ENCODE measurements around the gene GPSM1. TPM values are rescaled to one million over a fixed set of nuclear protein-coding genes. Genes with fewer than 3 reads are reported as not detected.

Gene GPSM1
- total and polyA plus RNA-seq, 7 donors, result 2.3 to 16.1 (median 5.0) TPM

DNA sequence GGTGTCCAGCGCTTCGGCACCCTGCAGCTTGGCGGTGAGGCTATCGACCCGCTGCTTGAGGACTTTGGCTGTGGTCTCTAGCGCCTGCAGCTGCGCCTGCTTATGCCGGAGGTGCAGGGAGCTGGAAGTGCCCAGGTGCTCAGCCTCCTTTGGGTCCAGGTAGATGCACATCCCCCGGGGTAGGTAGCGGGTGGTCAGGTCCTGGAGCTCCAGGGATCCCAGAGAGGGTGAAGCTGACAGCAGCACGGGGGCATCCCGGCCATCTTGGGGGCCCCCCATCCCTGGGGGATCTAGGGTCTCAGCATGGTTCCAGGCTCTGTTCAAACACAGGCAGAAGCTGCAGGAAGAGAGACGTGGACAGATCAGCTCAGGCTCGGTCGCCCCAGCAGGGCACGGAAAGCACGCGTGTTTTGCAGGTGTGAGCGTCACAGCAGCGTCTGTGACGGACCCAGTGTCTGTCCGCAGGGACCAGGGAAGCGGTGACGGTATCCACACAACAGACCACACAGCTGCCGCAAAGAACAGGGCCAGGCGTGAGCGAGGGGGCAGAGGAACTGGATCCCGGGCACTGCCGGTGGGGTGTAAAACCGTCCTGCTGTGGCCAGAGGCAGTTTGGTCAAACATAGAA, 40.9 kb upstream of the GPSM1 start:
- peaks cover 0 to 8% (median 6%) of the 10 kb centered on the region in 4 donors for H3K4me1 ChIP-seq
- H3K9me3 ChIP-seq, result no peaks in the 10 kb centered on the region
- DNase-seq, result no peak
- H3K27me3 ChIP-seq, result peaks cover 0 to 94% (median 53%) of the 10 kb centered on the region in 3 donors
- no peak overlapping the region for H3K4me3 ChIP-seq
- intact Hi-C loops (cut with DNase I), result no loop called here
- WGBS, 2 donors, result 84 to 87% methylated on average over 30 of the region's 30 CpGs
- TF ChIP-seq POLR2A (IDR thresholded peaks at IDR 0.05) (no peak), EP300 (IDR thresholded peaks at IDR 0.05) (no peak)
- no peaks in the 10 kb centered on the region for H3K36me3 ChIP-seq
- H3K27ac ChIP-seq, result no peak overlapping the region

GRCh38 chr9:136286987-136287379, 40.4 kb upstream of the GPSM1 start:
- intact Hi-C loops (cut with DNase I), result no loop called here
- H3K4me1 ChIP-seq, result peaks cover 0 to 8% (median 6%) of the 10 kb centered on the region in 4 donors
- H3K36me3 ChIP-seq, result no peaks in the 10 kb centered on the region
- H3K27ac ChIP-seq, result no peak overlapping the region
- no peak for DNase-seq
- WGBS, 2 donors, result 87 to 93% methylated on average over 13 of the region's 13 CpGs
- H3K4me3 ChIP-seq, result no peak overlapping the region
- H3K9me3 ChIP-seq, result no peaks in the 10 kb centered on the region
- H3K27me3 ChIP-seq, result peaks cover 0 to 94% (median 53%) of the 10 kb centered on the region in 3 donors
- TF ChIP-seq POLR2A (IDR thresholded peaks at IDR 0.05), result no peak
- no peak for TF ChIP-seq POLR2AphosphoS5 (IDR thresholded peaks at IDR 0.05)
- TF ChIP-seq, protein P1, sequence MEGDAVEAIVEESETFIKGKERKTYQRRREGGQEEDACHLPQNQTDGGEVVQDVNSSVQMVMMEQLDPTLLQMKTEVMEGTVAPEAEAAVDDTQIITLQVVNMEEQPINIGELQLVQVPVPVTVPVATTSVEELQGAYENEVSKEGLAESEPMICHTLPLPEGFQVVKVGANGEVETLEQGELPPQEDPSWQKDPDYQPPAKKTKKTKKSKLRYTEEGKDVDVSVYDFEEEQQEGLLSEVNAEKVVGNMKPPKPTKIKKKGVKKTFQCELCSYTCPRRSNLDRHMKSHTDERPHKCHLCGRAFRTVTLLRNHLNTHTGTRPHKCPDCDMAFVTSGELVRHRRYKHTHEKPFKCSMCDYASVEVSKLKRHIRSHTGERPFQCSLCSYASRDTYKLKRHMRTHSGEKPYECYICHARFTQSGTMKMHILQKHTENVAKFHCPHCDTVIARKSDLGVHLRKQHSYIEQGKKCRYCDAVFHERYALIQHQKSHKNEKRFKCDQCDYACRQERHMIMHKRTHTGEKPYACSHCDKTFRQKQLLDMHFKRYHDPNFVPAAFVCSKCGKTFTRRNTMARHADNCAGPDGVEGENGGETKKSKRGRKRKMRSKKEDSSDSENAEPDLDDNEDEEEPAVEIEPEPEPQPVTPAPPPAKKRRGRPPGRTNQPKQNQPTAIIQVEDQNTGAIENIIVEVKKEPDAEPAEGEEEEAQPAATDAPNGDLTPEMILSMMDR (IDR thresholded peaks at IDR 0.05), result no peak
- no peak for TF ChIP-seq EP300 (IDR thresholded peaks at IDR 0.05)

- TF ChIP-seq POLR2AphosphoS5 (IDR thresholded peaks at IDR 0.05) (no peak), EP300 (IDR thresholded peaks at IDR 0.05) (no peak), POLR2A (IDR thresholded peaks at IDR 0.05) (no peak)
- TF ChIP-seq, protein P1 (IDR thresholded peaks at IDR 0.05), result no peak
- peaks cover 0 to 82% (median 52%) of the 10 kb centered on the region in 3 donors for H3K27me3 ChIP-seq
- intact Hi-C loops (cut with DNase I), result no loop called here
These were observed 39.2 kb upstream of the GPSM1 start for GRCh38 chr9:136287960-136288753.

GRCh38 chr9:136289651-136290507, 37.5 kb upstream of the GPSM1 start:
- TF ChIP-seq EP300 (IDR thresholded peaks at IDR 0.05), result no peak
- no peak for TF ChIP-seq POLR2AphosphoS5 (IDR thresholded peaks at IDR 0.05)
- TF ChIP-seq POLR2A (IDR thresholded peaks at IDR 0.05), result no peak
- TF ChIP-seq, protein P1 (IDR thresholded peaks at IDR 0.05), result no peak
- intact Hi-C loops (cut with DNase I), result no loop called here
- H3K27ac ChIP-seq, result no peak overlapping the region
- WGBS, 2 donors, result 80 to 89% methylated on average over 30 of the region's 30 CpGs
- peaks cover 0 to 65% (median 38%) of the 10 kb centered on the region in 3 donors for H3K27me3 ChIP-seq
- no peaks in the 10 kb centered on the region for H3K9me3 ChIP-seq
- H3K4me1 ChIP-seq, result no peaks in the 10 kb centered on the region
- H3K4me3 ChIP-seq, result no peak overlapping the region
- no peaks in the 10 kb centered on the region for H3K36me3 ChIP-seq
- no peak for DNase-seq

More at GRCh38 chr9:136287960-136288753, 39.2 kb upstream of the GPSM1 start:
- no peak overlapping the region for H3K4me3 ChIP-seq
- no peaks in the 10 kb centered on the region for H3K36me3 ChIP-seq
- no peak for DNase-seq
- 60 to 66% methylated on average over 21 of the region's 21 CpGs for WGBS, 2 donors
- no peaks in the 10 kb centered on the region for H3K9me3 ChIP-seq
- no peak overlapping the region for H3K27ac ChIP-seq
- peaks cover 0 to 6% (median 5%) of the 10 kb centered on the region in 4 donors for H3K4me1 ChIP-seq

Data from sigmoid colon (tissue), 7 donors.